Stimulated activated CD4-positive, alpha-beta T cell treated with anti-CD3 and anti-CD28 coated beads, Interleukin-2, amount 100 ng/mL, for 24 hours (primary cell): ENCODE measurements around the gene SLC17A9.

Experiments
- DNase-seq, 2 donors: peaks; one replicate each; pipeline ENCODE4 v3.0.0-alpha.2; 2020

Gene SLC17A9

DNA sequence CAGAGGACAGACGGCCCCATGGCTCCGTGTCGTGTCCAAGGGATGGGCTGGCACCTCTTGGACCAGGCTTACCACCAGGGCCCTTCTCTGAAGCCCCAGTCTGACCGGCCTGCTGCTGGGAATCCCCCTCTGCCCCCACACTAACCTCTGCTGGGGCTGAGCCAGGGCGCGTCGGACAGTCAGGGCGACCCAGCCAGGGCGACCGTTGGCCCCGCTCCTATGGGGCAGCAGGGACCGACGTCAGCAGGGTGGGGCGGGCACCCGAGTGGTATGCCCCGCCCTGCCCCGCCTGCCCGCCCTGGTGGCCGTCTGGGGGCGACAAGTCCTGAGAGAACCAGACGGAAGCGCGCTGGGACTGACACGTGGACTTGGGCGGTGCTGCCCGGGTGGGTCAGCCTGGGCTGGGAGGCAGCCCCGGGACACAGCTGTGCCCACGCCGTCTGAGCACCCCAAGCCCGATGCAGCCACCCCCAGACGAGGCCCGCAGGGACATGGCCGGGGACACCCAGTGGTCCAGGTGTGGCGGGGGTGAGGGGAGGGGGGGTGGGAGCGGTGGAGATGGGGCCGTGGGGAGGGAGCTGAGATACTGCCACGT lies at the start of gene SLC17A9:
Gene SLC17A9, plus strand, starts transcription at position 337 of the 595 bp plus-strand sequence. Its CDS starts 122 bp downstream, at position 459.
- peak; percentile 31 to 62 for DNase-seq

- peak in 1 of 2 donors; percentile 18 for DNase-seq
These were observed 49.4 kb upstream of the SLC17A9 start for GRCh38 chr20:62902926-62903615.

DNA sequence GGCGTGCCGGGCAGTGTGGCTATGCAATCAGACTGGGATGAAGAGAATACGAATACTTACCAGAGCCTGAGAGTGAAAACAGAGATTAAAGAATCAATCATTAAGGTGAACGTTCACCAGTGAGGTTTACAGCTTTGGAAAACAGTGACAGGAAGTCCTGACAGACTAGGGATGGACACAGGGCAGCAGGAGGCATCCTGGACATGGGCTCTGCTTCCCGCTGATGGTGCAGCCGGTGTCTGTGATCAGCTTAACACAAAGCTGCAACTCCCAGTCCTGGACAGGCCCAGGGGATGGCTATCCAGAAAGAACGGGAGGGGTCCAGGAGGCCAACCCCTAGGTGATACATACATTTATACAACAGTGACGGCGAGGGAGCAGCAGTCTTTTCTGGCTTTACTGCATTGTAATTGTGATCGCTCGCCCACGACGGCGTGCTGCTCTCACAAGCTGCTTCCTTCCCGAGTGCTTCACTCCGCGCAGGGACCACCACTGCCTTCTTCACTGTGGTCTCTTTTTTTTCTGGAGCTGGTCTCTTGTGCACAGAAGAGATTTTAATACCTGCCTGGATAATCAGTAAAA lies 46.9 kb upstream of the SLC17A9 start:
- no peak for DNase-seq

DNA sequence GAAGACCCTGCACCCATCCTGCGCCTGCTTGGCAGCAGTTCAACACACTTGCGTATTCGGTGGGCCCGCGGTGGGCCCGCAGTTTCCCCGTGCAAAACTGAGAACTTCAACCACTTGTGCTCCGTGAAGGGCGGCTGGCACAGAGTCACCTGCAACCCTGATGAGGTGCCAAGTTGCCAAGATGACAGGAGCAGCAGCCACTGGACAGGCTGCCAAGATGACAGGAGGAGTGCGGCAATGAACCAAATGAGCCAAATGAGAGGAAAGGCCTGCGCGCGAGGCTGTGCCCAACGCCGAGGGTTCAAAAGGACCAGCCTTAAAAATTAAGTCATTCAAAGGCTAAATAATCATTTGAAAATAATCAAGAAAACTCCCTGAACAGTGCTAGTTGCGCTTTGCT lies 46.3 kb upstream of the SLC17A9 start:
- no peak for DNase-seq

DNA sequence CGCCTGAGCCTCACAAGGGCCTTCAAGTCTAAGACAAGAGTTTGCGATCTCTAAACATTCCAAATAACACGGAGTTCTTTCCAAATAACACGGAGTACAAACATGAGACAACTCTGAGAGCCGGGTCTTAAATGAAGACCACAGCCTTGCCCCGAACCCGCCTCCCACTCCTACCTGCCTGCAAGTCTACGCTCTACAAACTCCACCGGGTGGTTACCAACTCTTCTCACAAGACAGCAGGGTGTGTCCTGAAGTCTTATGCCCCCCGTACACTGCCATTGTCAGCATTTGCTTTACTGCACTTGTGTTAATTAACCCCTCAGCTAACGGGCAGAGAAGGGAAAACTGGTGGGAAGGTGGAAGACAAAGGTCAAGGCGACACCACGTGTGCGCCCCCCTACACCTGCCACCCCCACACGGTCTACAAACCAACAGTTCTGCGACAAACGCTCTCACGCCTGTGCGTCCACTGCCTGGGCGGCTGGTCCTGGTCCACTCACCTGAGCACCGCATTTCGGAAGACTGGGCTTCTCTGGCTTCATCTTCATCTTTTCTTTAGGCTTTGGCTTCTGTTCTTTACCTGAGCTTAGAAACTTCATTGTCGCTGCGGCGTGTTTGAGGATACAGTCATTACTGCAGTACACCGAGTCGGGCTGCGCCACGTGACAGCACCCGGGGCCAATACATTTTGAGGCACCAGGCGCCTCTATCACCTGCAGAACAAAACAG lies 45.7 kb upstream of the SLC17A9 start:
- no peak for DNase-seq

GRCh38 chr20:62907384-62908317 lies 44.9 kb upstream of the SLC17A9 start:
- DNase-seq = no peak

GRCh38 chr20:62908971-62909791 lies 43.3 kb upstream of the SLC17A9 start:
- no peak for DNase-seq

- no peak for DNase-seq
These were observed 42.2 kb upstream of the SLC17A9 start for GRCh38 chr20:62910217-62910766.

GRCh38 chr20:62910777-62911497 lies 41.6 kb upstream of the SLC17A9 start:
- no peak for DNase-seq

GRCh38 chr20:62911701-62912280 lies 40.7 kb upstream of the SLC17A9 start:
- no peak for DNase-seq

- DNase-seq = no peak
These were observed 39.4 kb upstream of the SLC17A9 start for GRCh38 chr20:62913043-62913630.

DNA sequence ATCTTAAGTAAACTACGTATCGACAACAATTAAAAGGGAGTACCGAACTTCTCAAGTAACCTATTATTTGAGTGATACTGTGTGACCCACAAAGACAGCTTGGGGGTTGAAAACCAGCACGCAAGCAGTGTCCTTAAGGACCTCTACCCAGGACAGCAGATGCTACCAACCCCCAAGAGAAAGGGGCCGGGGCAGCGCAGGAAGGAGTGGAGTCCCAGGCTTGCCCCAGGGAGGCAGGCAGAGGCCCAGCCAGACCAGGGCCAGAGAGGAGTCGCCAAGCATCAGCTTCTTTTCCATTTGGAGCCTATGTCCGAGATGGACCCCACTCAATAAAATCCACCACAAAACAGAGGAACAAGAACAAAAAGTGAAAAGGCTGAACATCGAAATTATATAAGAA lies 38.1 kb upstream of the SLC17A9 start:
- no peak for DNase-seq

GRCh38 chr20:62914970-62915457 lies 37.5 kb upstream of the SLC17A9 start:
- no peak for DNase-seq

DNA sequence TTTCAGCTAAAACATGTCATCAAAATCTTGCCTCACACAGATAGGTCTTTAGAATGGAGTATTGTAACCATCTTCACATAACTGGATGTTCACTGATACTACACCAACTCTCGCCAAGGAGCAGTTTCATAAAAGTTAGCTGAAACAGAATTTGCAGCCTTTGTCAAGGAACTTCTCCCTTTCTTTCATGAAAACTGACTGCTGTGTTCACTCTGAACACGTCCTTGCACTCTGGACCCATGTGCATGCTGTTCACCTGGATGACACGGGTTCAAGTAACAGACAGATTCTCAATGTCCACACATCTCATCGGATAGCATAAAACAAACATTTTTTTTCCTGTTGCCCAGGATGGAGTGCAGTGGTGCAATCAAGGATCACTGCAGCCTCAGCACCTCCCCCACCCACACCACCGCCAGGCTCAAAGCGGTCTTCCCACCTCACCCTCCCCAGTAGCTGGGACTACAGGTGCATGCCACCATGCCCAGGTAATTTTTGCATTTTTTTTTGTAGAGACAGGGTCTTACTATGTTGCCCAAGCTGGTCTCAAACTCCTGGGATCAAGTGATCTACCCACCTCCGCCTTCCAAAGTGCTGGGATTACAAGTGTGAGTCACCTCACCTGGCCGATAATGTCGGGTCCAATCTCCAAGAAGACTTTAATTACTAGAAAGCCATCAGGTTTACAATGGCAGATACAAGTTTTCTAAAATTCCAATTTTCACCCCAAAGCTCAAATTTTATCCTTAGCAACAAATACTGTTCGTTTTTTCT lies 35.6 kb upstream of the SLC17A9 start:
- no peak for DNase-seq

DNA sequence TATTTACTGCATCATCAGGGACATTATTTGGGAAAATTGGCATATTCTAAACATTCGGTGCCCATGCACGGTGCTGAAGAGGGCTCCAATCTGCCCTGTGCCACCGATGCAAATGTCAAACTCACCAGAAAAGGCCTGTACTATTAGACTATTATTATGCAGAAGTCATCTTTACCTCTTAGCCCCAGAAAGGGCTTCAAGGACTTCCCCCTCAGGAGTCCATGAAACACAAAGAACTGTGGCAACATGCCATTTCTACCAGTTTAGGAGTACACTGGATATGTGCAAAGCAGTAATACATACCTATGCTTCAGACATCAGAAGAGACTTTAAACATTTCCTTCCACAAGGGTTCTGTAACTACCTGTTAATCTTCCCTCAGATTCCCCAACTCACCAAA lies 34.8 kb upstream of the SLC17A9 start:
- no peak for DNase-seq

- peak in 1 of 2 donors; percentile 37 for DNase-seq
These were observed 34.4 kb upstream of the SLC17A9 start for GRCh38 chr20:62918147-62918546.

DNA sequence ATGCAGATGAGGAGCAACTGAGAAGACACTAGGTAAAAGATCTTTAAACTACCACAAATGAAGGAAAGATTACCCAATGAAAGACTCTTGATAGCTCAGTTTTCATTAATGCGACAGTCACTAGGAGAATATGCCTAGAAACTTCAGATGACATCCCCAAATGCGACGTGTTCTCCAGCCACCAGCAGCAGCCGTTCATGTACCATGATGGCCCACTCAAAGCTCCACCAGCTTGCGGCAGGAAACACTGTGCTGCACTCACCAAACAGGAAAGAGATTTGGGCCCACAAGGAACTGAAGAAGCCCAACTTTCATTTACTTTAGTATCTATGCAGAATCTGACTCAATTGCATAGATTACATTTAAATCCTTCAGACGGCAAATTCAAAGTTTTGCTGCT lies 33.7 kb upstream of the SLC17A9 start:
- DNase-seq = peak; percentile 57 to 59

- DNase-seq = no peak
These were observed 32.4 kb upstream of the SLC17A9 start for GRCh38 chr20:62920039-62920645.
